Measurements from ENCODE around the gene CACNA2D4.

DNA sequence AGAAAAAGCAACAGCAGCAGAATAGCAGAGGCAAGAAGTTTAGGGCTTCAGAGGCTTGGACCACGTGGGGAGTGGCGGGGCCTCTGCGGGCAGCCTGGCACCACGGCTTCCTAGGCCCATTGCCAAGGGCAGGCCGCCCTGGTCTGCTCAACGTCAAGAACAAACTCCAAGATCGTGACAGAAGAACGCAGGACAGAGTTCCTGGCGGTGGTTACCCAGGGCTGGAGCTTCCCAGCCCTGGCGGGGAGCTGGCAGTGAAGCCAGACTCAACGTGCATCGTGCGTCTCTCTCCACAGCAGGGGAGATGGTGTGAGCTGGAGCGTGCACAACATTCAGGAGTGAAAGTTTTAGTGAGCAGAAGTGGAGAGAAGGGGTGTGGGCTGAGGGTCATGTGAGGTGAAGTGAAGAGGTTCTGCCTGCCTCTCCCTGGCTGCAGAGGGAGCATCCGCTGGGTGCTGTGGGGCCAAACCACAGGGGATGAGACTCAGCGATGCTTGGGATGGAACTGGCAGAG is 13.9 kb upstream of the CACNA2D4 start:
- TF ChIP-seq ELF4 (IDR thresholded peaks at IDR 0.05): no peak
- no peak for TF ChIP-seq PKNOX1 (IDR thresholded peaks at IDR 0.05)
- TF ChIP-seq FOXM1 (IDR thresholded peaks at IDR 0.05; ENCODE audit: borderline replicate concordance): no peak
- no peak for TF ChIP-seq SP1 (IDR thresholded peaks at IDR 0.05)

Measured in HEK293T (cell line).